GM12878 (cell line): ENCODE measurements around the gene ARHGAP26. TPM values are rescaled to one million over a fixed set of nuclear protein-coding genes. Genes with fewer than 3 reads are reported as not detected.

Experiments used
- ATAC-seq: fragments of 200-7000 bp; cut with Tn5 transposase; 3 replicates; pipeline ENCODE4 v1.9.1; 2020; ENCODE audit warnings: mild to moderate bottlenecking, moderate library complexity
- BruUV-seq: library from RNA; stranded (reverse); fragments of 400-500 nt; replicated peaks from 2 replicates; lab custom pipeline; 2021; lab: Mats Ljungman, UMichigan
- CTCF ChIA-PET: fragments of 300-600 bp; sonication (Branson Sonifier 250); formaldehyde crosslinking; extraction: SDS; loops from one replicate; lab custom pipeline; 2021; ENCODE audit warnings: inconsistent platforms; lab: Yijun Ruan, JAX
- POLR2A ChIA-PET: fragments of 350-600 bp; formaldehyde crosslinking; extraction: SDS; loops from one replicate; lab custom pipeline; 2021; ENCODE audit warnings: inconsistent platforms; lab: Charles Lee
- RAD21 ChIA-PET: fragments of 300-600 bp; sonication (Branson Sonifier 250); formaldehyde crosslinking; loops from one replicate; lab custom pipeline; 2023; ENCODE audit warnings: antibody characterized with exemption; ENCODE audit not compliant: unreplicated experiment; lab: Charles Lee
- SMC1A ChIA-PET: fragments of 300-600 bp; sonication (Branson Sonifier 250); formaldehyde crosslinking; loops from one replicate; lab custom pipeline; 2023; ENCODE audit not compliant: unreplicated experiment, uncharacterized antibody; lab: Charles Lee
- DNase-seq: peaks from one replicate; pipeline ENCODE4 v3.0.0-alpha.2; 2011; ENCODE audit warnings: low read depth, low spot score
- FAIRE-seq: peaks from 3 replicates; lab custom pipeline; 2011; peaks lifted over from hg19 to GRCh38; lab: Jason Lieb, UNC
- H2AFZ ChIP-seq: 2 replicates; pipeline ENCODE4 v1.6.0; 2011; ENCODE audit warnings: low read depth, low read length, control low read depth; ENCODE audit not compliant: control insufficient read depth
- H3K27ac ChIP-seq: 2 replicates; pipeline ENCODE4 v1.5.1; 2011; ENCODE audit warnings: control low read depth; ENCODE audit not compliant: control insufficient read depth, insufficient read depth
- H3K27me3 ChIP-seq, 2 experiments: replicated peaks in 1 of 2; 2 replicates each; pipeline versions ENCODE4 v1.6.0 to v1.6.1; 2011; ENCODE audit warnings: low read length in 1 of 2; ENCODE audit not compliant: control insufficient read depth in 2 of 2, insufficient read depth in 2 of 2
- H3K36me3 ChIP-seq, 2 experiments: 2 replicates each; pipeline ENCODE4 v1.5.1; 2011; ENCODE audit warnings: low read length in 1 of 2; ENCODE audit not compliant: control insufficient read depth in 2 of 2, insufficient read depth in 2 of 2
- H3K4me1 ChIP-seq: 2 replicates; pipeline ENCODE4 v1.6.1; 2011; ENCODE audit warnings: mild to moderate bottlenecking, low read length, moderate library complexity, mixed read lengths; ENCODE audit not compliant: control insufficient read depth, insufficient read depth
- H3K4me2 ChIP-seq: 2 replicates; pipeline ENCODE4 v1.6.0; 2011; ENCODE audit warnings: control low read depth; ENCODE audit not compliant: control insufficient read depth, insufficient read depth
- H3K4me3 ChIP-seq: fragments of 200-600 bp; sonication (generic); 2 replicates; pipeline ENCODE4 v1.5.1; 2016
- H3K79me2 ChIP-seq: 2 replicates; pipeline ENCODE4 v1.6.0; 2011; ENCODE audit warnings: low read length; ENCODE audit not compliant: control insufficient read depth, insufficient read depth
- H3K9ac ChIP-seq: 2 replicates; pipeline ENCODE4 v1.8.0; 2011; ENCODE audit warnings: low read length, control low read depth, mixed read lengths; ENCODE audit not compliant: control insufficient read depth, insufficient read depth
- H3K9me3 ChIP-seq: replicated peaks from 3 replicates; pipeline ENCODE4 v1.5.1; 2011; ENCODE audit warnings: mild to moderate bottlenecking, low read length; ENCODE audit not compliant: control insufficient read depth, insufficient read depth
- H4K20me1 ChIP-seq: 2 replicates; pipeline ENCODE4 v1.6.0; 2011; ENCODE audit not compliant: control insufficient read depth, insufficient read depth
- ESRRA ChIP-seq: IDR thresholded peaks from 2 replicates; pipeline ENCODE4 v1.6.1; 2012; ENCODE audit warnings: mild to moderate bottlenecking, low read length, improper control_type of control experiment
- IKZF2 ChIP-seq, 2 experiments: fragments of 450-650 bp; IDR thresholded peaks; 2 replicates each; pipeline ENCODE4 v1.6.1; 2017; ENCODE audit warnings: mild to moderate bottlenecking in 2 of 2, moderate library complexity in 2 of 2
- JUND ChIP-seq: IDR thresholded peaks from 2 replicates; pipeline ENCODE4 v1.6.1; 2012; ENCODE audit warnings: low read depth, mild to moderate bottlenecking, low read length, improper control_type of control experiment, moderate library complexity
- KDM1A ChIP-seq: fragments of 200-600 bp; sonication (generic); IDR thresholded peaks from 2 replicates; pipeline ENCODE4 v1.6.1; 2016; ENCODE audit warnings: borderline replicate concordance
- LARP7 ChIP-seq: fragments of 450-650 bp; IDR thresholded peaks from 2 replicates; pipeline ENCODE4 v1.6.1; 2017; ENCODE audit warnings: mild to moderate bottlenecking
- MXI1 ChIP-seq: fragments of 150-350 bp; IDR thresholded peaks from 2 replicates; pipeline ENCODE4 v1.6.1; 2011; ENCODE audit warnings: low read depth, mild to moderate bottlenecking, inconsistent platforms, low read length, improper control_type of control experiment
- MYB ChIP-seq: fragments of 150-350 bp; IDR thresholded peaks from 2 replicates; pipeline ENCODE4 v1.6.1; 2014; ENCODE audit warnings: mild to moderate bottlenecking, low read depth, low read length, borderline replicate concordance
- PAX5 ChIP-seq: IDR thresholded peaks from 2 replicates; pipeline ENCODE4 v1.6.1; 2011; ENCODE audit warnings: low read depth, low read length, borderline replicate concordance
- PAX8 ChIP-seq: fragments of 450-650 bp; IDR thresholded peaks from 2 replicates; pipeline ENCODE4 v1.6.1; 2017; ENCODE audit warnings: mild to moderate bottlenecking, moderate library complexity
- PBX3 ChIP-seq: IDR thresholded peaks from 2 replicates; pipeline ENCODE4 v1.6.1; 2011; ENCODE audit warnings: mild to moderate bottlenecking, low read depth, low read length, moderate library complexity; ENCODE audit not compliant: insufficient replicate concordance
- REST ChIP-seq: IDR thresholded peaks from 2 replicates; pipeline ENCODE4 v1.6.1; 2012; ENCODE audit warnings: mild to moderate bottlenecking, low read depth, low read length
- RFX5 ChIP-seq: IDR thresholded peaks from 2 replicates; pipeline ENCODE4 v1.6.1; 2011; ENCODE audit warnings: low read depth, low read length, improper control_type of control experiment
- TCF12 ChIP-seq: IDR thresholded peaks from 2 replicates; pipeline ENCODE4 v1.6.1; 2011; ENCODE audit warnings: low read depth, mild to moderate bottlenecking, low read length
- WGBS: methylation state at CpG from one replicate; pipeline ENCODE4 v1.1.6; 2016; ENCODE audit warnings: low lambda C conversion rate; ENCODE audit not compliant: insufficient replicate concordance, insufficient coverage; ENCODE audit errors: missing lambda C conversion rate; 5-methylcytosine and 5-hydroxymethylcytosine counted together
- in situ Hi-C: fragments of 300-500 bp; cut with MboI; formaldehyde crosslinking; loops from 9 replicates; pipeline ENCODE4 v1.14.3; 2018; ENCODE audit warnings: mixed read lengths
- intact Hi-C: fragments of 100-400 bp; cut with micrococcal nuclease; formaldehyde crosslinking; loops from one replicate; pipeline ENCODE4 v1.14.2; 2022; ENCODE audit not compliant: unreplicated experiment
- polyA plus RNA-seq, 11 experiments: library from polyadenylated mRNA; depleted of rRNA in 4 of 11; unstranded in 6 of 11; stranded (reverse) in 5 of 11; fragments of >200 nt; fragmentation: Nextera tagmentation in 4 of 11; fragmentation: Illumina TruSeq in 1 of 11; extraction: Ambion mirVana in 4 of 11; extraction: Trizol in 1 of 11; gene quantifications; 1 replicate in 1 of 11; 2 replicates in 10 of 11; pipeline versions ENCODE4 v1.2.1 to v1.2.3, GENCODE V29; 2011 to 2016; ENCODE audit warnings: inconsistent platforms in 2 of 11, missing spikeins in 2 of 11, low read depth in 1 of 11
- total RNA-seq, 4 experiments: library from RNA; depleted of rRNA in 3 of 4; stranded (reverse); fragments of >200 nt in 3 of 4; fragmentation: Illumina TruSeq in 1 of 4; extraction: Trizol in 1 of 4; gene quantifications; 2 replicates each; pipeline versions ENCODE4 v1.2.1 to v1.2.3, GENCODE V29; 2013 to 2021

Gene ARHGAP26
- total and polyA plus RNA-seq, 10 of the 15 experiments (the other 5 are each of a cell fraction or from before 2014, with no cell fraction given), result 9.4 to 41.5 (median 19.3) TPM

- BruUV-seq, result no TSS peak
- DNase-seq, result no peak
- TF ChIP-seq ESRRA (no peak), MYB (no peak), KDM1A (no peak), IKZF2 (IDR thresholded peaks at IDR 0.05) (no peak), JUND (no peak)
- 82% methylated on average over 16 of the region's 16 CpGs for WGBS
- H3K4me1 ChIP-seq, result no peaks in the 10 kb centered on the region
- no peaks in the 10 kb centered on the region for H3K79me2 ChIP-seq
- peaks cover 1% of the 10 kb centered on the region; the same call in 2 of the 3 replicates for H3K9me3 ChIP-seq
- H4K20me1 ChIP-seq, result no peaks in the 10 kb centered on the region
- no peaks in the 10 kb centered on the region for H3K36me3 ChIP-seq
- no peak overlapping the region for H3K4me3 ChIP-seq
- intact Hi-C loops (no loop called here), in situ Hi-C loops (no loop called here)
- H3K27me3 ChIP-seq, result no peaks in the 10 kb centered on the region
- ChIA-PET CTCF (interaction anchor here (1.7 kb wide), 1 partner anchor 13 kb away, joined by 4 read pairs; no protein-coding TSS in a partner anchor), SMC1A (interaction anchor here (1.2 to 2.0 kb wide), 2 partner anchors 14 to 30 kb away, joined by 3 to 5 read pairs; no protein-coding TSS in a partner anchor), POLR2A (interaction anchor here (0.8 kb wide), 1 partner anchor 220 kb away, joined by 3 read pairs; no protein-coding TSS in a partner anchor), RAD21 (no interaction called here)
- no peak overlapping the region for H2AFZ ChIP-seq
- no peak for ATAC-seq
- H3K27ac ChIP-seq, result no peak overlapping the region
- no peak overlapping the region for H3K4me2 ChIP-seq
- H3K9ac ChIP-seq, result no peak overlapping the region
- FAIRE-seq, result no peak
Measured at GRCh38 chr5:143244000-143244736, 474.0 kb downstream of the ARHGAP26 start.

- Histone ChIP-seq H3K27ac (no peak overlapping the region), H3K9me3 (peaks cover 1% of the 10 kb centered on the region; the same call in 2 of the 3 replicates), H4K20me1 (no peaks in the 10 kb centered on the region), H3K4me2 (no peak overlapping the region), H2AFZ (no peak overlapping the region), H3K79me2 (no peaks in the 10 kb centered on the region), H3K36me3 (no peaks in the 10 kb centered on the region), H3K27me3 (no peaks in the 10 kb centered on the region), H3K4me3 (no peak overlapping the region), H3K4me1 (no peaks in the 10 kb centered on the region), H3K9ac (no peak overlapping the region)
- WGBS, result 71% methylated on average over 2 of the region's 2 CpGs
- CTCF ChIA-PET, result interaction anchor here (1.7 kb wide), 1 partner anchor 14 kb away, joined by 4 read pairs; no protein-coding TSS in a partner anchor
- in situ Hi-C loops (no loop called here), intact Hi-C loops (no loop called here)
- POLR2A ChIA-PET, result no interaction called here
- ATAC-seq (no peak), DNase-seq (no peak), FAIRE-seq (no peak)
- no TSS peak for BruUV-seq
- SMC1A ChIA-PET, result interaction anchor here (0.6 to 2.0 kb wide), 2 partner anchors 14 to 177 kb away, joined by 3 to 5 read pairs; no protein-coding TSS in a partner anchor
- RAD21 ChIA-PET, result no interaction called here
- TF ChIP-seq TCF12, result no peak
- TF ChIP-seq PAX8, result no peak
- TF ChIP-seq MXI1, result no peak
- no peak for TF ChIP-seq REST
- TF ChIP-seq PAX5, result no peak
- TF ChIP-seq PBX3, result no peak
- TF ChIP-seq RFX5, result no peak
- TF ChIP-seq LARP7, result no peak
Measured at GRCh38 chr5:143244990-143245389, 474.8 kb downstream of the ARHGAP26 start.
